CD1c-positive myeloid dendritic cell (primary cell): Measurements from ENCODE around the gene CAMTA1.
"Not testable (repeated sequence)": the region's sequence is repeated elsewhere in the genome, so short reads cannot be mapped to it uniquely, and the experiment has no call there.

ENCODE experiments used
- DNase-seq: peaks from one replicate; pipeline ENCODE4 v3.0.0-alpha.2; 2016; ENCODE audit errors: extremely low spot score

Gene CAMTA1

GRCh38 chr1:7147581-7148282 is 362.5 kb downstream of the CAMTA1 start:
- not testable (repeated sequence) for DNase-seq

GRCh38 chr1:7149080-7149838 is 364.0 kb downstream of the CAMTA1 start:
- no peak for DNase-seq

GRCh38 chr1:7150724-7151280 is 365.5 kb downstream of the CAMTA1 start:
- no peak for DNase-seq

- DNase-seq: no peak
These were observed 366.7 kb downstream of the CAMTA1 start for GRCh38 chr1:7151978-7152377.

- no peak for DNase-seq
These were observed 367.4 kb downstream of the CAMTA1 start for GRCh38 chr1:7152655-7153054.

- no peak for DNase-seq
These were observed 368.2 kb downstream of the CAMTA1 start for GRCh38 chr1:7153464-7153863.

GRCh38 chr1:7159116-7159781 is 374.0 kb downstream of the CAMTA1 start:
- no peak for DNase-seq

GRCh38 chr1:7168554-7168953 is 383.3 kb downstream of the CAMTA1 start:
- not testable (repeated sequence) for DNase-seq

GRCh38 chr1:7171168-7171567 is 385.9 kb downstream of the CAMTA1 start:
- DNase-seq: no peak

GRCh38 chr1:7171574-7171973 is 386.3 kb downstream of the CAMTA1 start:
- DNase-seq: no peak

- DNase-seq: no peak
These were observed 387.6 kb downstream of the CAMTA1 start for GRCh38 chr1:7172804-7173203.

- DNase-seq: no peak
These were observed 389.3 kb downstream of the CAMTA1 start for GRCh38 chr1:7174561-7174960.

- DNase-seq: no peak
These were observed 390.0 kb downstream of the CAMTA1 start for GRCh38 chr1:7174980-7175906.

- no peak for DNase-seq
These were observed 391.8 kb downstream of the CAMTA1 start for GRCh38 chr1:7177021-7177420.

- DNase-seq: no peak
These were observed 392.3 kb downstream of the CAMTA1 start for GRCh38 chr1:7177438-7178146.

- DNase-seq: no peak
These were observed 393.1 kb downstream of the CAMTA1 start for GRCh38 chr1:7178336-7178735.

- DNase-seq: no peak
These were observed 393.5 kb downstream of the CAMTA1 start for GRCh38 chr1:7178741-7179140.

- DNase-seq: no peak
These were observed 400.5 kb downstream of the CAMTA1 start for GRCh38 chr1:7185721-7186120.

- DNase-seq: no peak
These were observed 401.3 kb downstream of the CAMTA1 start for GRCh38 chr1:7186382-7187111.

- no peak for DNase-seq
These were observed 401.8 kb downstream of the CAMTA1 start for GRCh38 chr1:7187112-7187493.
